HEK293 (cell line): ENCODE results near the gene MFAP3.

Experiments used
- EGR2 ChIP-seq: fragments of 450-650 bp; formaldehyde crosslinking; IDR thresholded peaks from 2 replicates; pipeline ENCODE4 v1.5.1; 2016; ENCODE audit warnings: low read depth, missing biosample characterization, missing genetic modification characterization
- KLF10 ChIP-seq: fragments of 450-650 bp; IDR thresholded peaks from 2 replicates; pipeline ENCODE4 v1.5.1; 2018; ENCODE audit warnings: missing biosample characterization, mild to moderate bottlenecking, missing genetic modification characterization
- PRDM1 ChIP-seq: fragments of 450-650 bp; formaldehyde crosslinking; IDR thresholded peaks from 2 replicates; pipeline ENCODE4; 2016; ENCODE audit warnings: missing biosample characterization, missing genetic modification characterization
- RBAK ChIP-seq: fragments of 450-650 bp; formaldehyde crosslinking; IDR thresholded peaks from 2 replicates; pipeline ENCODE4 v1.5.1; 2016; ENCODE audit warnings: missing biosample characterization, missing genetic modification characterization
- REPIN1 ChIP-seq: fragments of 450-650 bp; formaldehyde crosslinking; IDR thresholded peaks from 2 replicates; pipeline ENCODE4 v1.5.1; 2017; ENCODE audit warnings: missing biosample characterization, missing genetic modification characterization, low read depth
- SALL2 ChIP-seq: fragments of 450-650 bp; formaldehyde crosslinking; IDR thresholded peaks from 2 replicates; pipeline ENCODE4 v1.5.0; 2017; ENCODE audit warnings: missing biosample characterization, mild to moderate bottlenecking, missing genetic modification characterization, borderline replicate concordance
- SP2 ChIP-seq: fragments of 450-650 bp; formaldehyde crosslinking; IDR thresholded peaks from 2 replicates; pipeline ENCODE4 v1.5.1; 2016; ENCODE audit warnings: missing biosample characterization, missing genetic modification characterization
- YY2 ChIP-seq: fragments of 450-650 bp; formaldehyde crosslinking; IDR thresholded peaks from 2 replicates; pipeline ENCODE4 v1.5.1; 2016; ENCODE audit warnings: missing biosample characterization, missing genetic modification characterization
- ZBTB21 ChIP-seq: fragments of 450-650 bp; formaldehyde crosslinking; IDR thresholded peaks from 2 replicates; pipeline ENCODE4 v1.5.1; 2017; ENCODE audit warnings: missing biosample characterization, missing genetic modification characterization
- ZFP3 ChIP-seq: fragments of 450-650 bp; formaldehyde crosslinking; IDR thresholded peaks from 2 replicates; pipeline ENCODE4 v1.5.1; 2016; ENCODE audit warnings: low read depth, missing biosample characterization, missing genetic modification characterization
- ZIC2 ChIP-seq: fragments of 450-650 bp; formaldehyde crosslinking; IDR thresholded peaks from 2 replicates; pipeline ENCODE4 v1.5.1; 2016; ENCODE audit warnings: missing biosample characterization, missing genetic modification characterization
- ZNF121 ChIP-seq: fragments of 450-650 bp; formaldehyde crosslinking; IDR thresholded peaks from 2 replicates; pipeline ENCODE4 v1.5.1; 2016; ENCODE audit warnings: missing biosample characterization, missing genetic modification characterization
- ZNF37A ChIP-seq: fragments of 450-650 bp; IDR thresholded peaks from 2 replicates; pipeline ENCODE4 v1.5.1; 2018; ENCODE audit warnings: missing biosample characterization, missing genetic modification characterization
- ZNF423 ChIP-seq: fragments of 450-650 bp; formaldehyde crosslinking; IDR thresholded peaks from 2 replicates; pipeline ENCODE4 v1.5.1; 2016; ENCODE audit warnings: missing biosample characterization, missing genetic modification characterization
- ZNF555 ChIP-seq: fragments of 450-650 bp; formaldehyde crosslinking; conservative IDR thresholded peaks from 2 replicates; pipeline ENCODE4 v1.5.1; 2017; ENCODE audit warnings: missing biosample characterization, mild to moderate bottlenecking, missing genetic modification characterization, inconsistent platforms
- ZNF596 ChIP-seq: fragments of 450-650 bp; IDR thresholded peaks from 2 replicates; pipeline ENCODE4 v1.5.0; 2018; ENCODE audit warnings: missing biosample characterization, mild to moderate bottlenecking, missing genetic modification characterization, moderate library complexity
- ZNF623 ChIP-seq: fragments of 450-650 bp; formaldehyde crosslinking; IDR thresholded peaks from 2 replicates; pipeline ENCODE4 v1.5.1; 2016; ENCODE audit warnings: missing biosample characterization, missing genetic modification characterization
- ZNF76 ChIP-seq: fragments of 450-650 bp; formaldehyde crosslinking; IDR thresholded peaks from 2 replicates; pipeline ENCODE4; 2016; ENCODE audit warnings: low read depth, missing biosample characterization, missing genetic modification characterization, borderline replicate concordance
- ZNF792 ChIP-seq: fragments of 450-650 bp; formaldehyde crosslinking; IDR thresholded peaks from 2 replicates; pipeline ENCODE4 v1.5.1; 2016; ENCODE audit warnings: missing biosample characterization, missing genetic modification characterization
- TF ChIP-seq, protein P1 (sequence below): fragments of 450-650 bp; formaldehyde crosslinking; IDR thresholded peaks from 2 replicates; pipeline ENCODE4 v1.5.1; 2016; ENCODE audit warnings: missing biosample characterization, missing genetic modification characterization
- TF ChIP-seq, protein P2 (sequence below): fragments of 450-650 bp; formaldehyde crosslinking; IDR thresholded peaks from 2 replicates; pipeline ENCODE4 v1.5.1; 2017; ENCODE audit warnings: missing biosample characterization, mild to moderate bottlenecking, missing genetic modification characterization, moderate library complexity
- TF ChIP-seq, protein P3 (sequence below): sonication (generic); formaldehyde crosslinking; IDR thresholded peaks from 2 replicates; pipeline ENCODE4 v1.8.1; 2022; ENCODE audit warnings: mild to moderate bottlenecking, moderate library complexity, missing genetic modification reagents
- TF ChIP-seq, protein P4 (sequence below): fragments of 450-650 bp; formaldehyde crosslinking; IDR thresholded peaks from 2 replicates; pipeline ENCODE4 v1.5.1; 2016; ENCODE audit warnings: missing biosample characterization, missing genetic modification characterization
- TF ChIP-seq, protein P5 (sequence below): fragments of 450-650 bp; formaldehyde crosslinking; IDR thresholded peaks from 2 replicates; pipeline ENCODE4 v1.5.1; 2016; ENCODE audit warnings: missing biosample characterization, missing genetic modification characterization
- TF ChIP-seq, protein P6 (sequence below): fragments of 450-650 bp; formaldehyde crosslinking; conservative IDR thresholded peaks from 2 replicates; pipeline ENCODE4 v1.5.1; 2016; ENCODE audit warnings: low read depth, missing biosample characterization, missing genetic modification characterization
- TF ChIP-seq, protein P7 (sequence below): fragments of 450-650 bp; formaldehyde crosslinking; IDR thresholded peaks from 2 replicates; pipeline ENCODE4 v1.5.1; 2016; ENCODE audit warnings: missing biosample characterization, missing genetic modification characterization

The MFAP3 gene

DNA sequence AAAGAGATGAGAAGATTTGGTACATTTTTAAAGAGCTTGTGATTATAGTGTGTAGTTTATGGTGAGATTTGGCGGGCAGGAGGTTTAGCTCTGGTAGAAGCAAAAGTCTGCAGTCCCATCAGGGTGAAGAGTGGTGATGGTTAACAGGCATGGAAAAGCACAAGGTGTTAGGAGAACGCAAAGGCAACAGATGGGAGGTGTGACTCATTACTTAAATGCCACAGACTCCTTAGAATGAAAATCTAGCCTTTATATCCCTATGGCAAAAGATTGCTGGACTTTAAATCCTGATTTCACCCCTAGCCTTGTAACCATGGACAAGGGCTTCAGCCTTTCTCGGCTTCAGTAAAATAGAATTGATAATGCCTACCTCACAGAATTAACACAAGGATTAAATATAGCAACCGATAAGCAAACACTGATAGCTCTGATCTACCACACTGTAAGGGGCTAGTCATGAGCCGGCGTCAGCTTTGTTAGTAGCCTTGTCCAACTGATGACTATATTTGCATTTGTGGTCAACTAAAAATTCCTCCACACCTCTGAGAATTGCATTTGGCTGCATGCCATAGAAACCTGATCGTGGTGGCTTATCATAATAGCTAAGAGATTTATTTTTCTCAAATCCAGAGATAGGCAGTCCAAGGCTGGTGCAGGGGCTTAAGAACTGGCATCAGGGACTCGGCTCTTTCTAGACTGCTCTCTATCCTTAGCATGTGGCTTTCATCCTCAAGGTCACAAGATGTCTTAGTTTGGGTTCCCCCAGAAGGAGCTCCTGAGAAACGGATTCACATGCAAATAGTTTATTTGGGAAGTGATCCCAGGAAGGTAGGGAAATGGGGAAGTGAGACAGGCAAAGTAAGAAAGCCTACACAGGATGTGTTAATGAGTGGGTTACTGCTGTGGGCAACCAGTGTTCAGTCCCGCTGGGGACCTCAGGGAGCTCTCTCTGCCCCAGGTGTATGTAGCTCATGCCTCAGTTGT is 19.6 kb downstream of the MFAP3 start (continued):
- TF ChIP-seq SP2, result no peak
- TF ChIP-seq ZNF555, result no peak
- TF ChIP-seq ZNF76 (tag by site-specific recombination), result no peak
- TF ChIP-seq, protein P1, sequence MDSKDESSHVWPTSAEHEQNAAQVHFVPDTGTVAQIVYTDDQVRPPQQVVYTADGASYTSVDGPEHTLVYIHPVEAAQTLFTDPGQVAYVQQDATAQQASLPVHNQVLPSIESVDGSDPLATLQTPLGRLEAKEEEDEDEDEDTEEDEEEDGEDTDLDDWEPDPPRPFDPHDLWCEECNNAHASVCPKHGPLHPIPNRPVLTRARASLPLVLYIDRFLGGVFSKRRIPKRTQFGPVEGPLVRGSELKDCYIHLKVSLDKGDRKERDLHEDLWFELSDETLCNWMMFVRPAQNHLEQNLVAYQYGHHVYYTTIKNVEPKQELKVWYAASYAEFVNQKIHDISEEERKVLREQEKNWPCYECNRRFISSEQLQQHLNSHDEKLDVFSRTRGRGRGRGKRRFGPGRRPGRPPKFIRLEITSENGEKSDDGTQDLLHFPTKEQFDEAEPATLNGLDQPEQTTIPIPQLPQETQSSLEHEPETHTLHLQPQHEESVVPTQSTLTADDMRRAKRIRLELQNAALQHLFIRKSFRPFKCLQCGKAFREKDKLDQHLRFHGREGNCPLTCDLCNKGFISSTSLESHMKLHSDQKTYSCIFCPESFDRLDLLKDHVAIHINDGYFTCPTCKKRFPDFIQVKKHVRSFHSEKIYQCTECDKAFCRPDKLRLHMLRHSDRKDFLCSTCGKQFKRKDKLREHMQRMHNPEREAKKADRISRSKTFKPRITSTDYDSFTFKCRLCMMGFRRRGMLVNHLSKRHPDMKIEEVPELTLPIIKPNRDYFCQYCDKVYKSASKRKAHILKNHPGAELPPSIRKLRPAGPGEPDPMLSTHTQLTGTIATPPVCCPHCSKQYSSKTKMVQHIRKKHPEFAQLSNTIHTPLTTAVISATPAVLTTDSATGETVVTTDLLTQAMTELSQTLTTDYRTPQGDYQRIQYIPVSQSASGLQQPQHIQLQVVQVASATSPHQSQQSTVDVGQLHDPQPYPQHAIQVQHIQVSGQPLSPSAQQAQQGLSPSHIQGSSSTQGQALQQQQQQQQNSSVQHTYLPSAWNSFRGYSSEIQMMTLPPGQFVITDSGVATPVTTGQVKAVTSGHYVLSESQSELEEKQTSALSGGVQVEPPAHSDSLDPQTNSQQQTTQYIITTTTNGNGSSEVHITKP (tag by site-specific recombination), result 0 out of 2 replicates have a peak, but pooled peaks have one; percentile 16
- TF ChIP-seq, protein P2, sequence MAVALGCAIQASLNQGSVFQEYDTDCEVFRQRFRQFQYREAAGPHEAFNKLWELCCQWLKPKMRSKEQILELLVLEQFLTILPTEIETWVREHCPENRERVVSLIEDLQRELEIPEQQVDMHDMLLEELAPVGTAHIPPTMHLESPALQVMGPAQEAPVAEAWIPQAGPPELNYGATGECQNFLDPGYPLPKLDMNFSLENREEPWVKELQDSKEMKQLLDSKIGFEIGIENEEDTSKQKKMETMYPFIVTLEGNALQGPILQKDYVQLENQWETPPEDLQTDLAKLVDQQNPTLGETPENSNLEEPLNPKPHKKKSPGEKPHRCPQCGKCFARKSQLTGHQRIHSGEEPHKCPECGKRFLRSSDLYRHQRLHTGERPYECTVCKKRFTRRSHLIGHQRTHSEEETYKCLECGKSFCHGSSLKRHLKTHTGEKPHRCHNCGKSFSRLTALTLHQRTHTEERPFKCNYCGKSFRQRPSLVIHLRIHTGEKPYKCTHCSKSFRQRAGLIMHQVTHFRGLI (tag by site-specific recombination), result peak; percentile 25; the same call in 1 of the 2 replicates
- no peak for TF ChIP-seq REPIN1 (tag by site-specific recombination)
- no peak for TF ChIP-seq ZNF596 (tag by site-specific recombination)
- TF ChIP-seq, protein P3, sequence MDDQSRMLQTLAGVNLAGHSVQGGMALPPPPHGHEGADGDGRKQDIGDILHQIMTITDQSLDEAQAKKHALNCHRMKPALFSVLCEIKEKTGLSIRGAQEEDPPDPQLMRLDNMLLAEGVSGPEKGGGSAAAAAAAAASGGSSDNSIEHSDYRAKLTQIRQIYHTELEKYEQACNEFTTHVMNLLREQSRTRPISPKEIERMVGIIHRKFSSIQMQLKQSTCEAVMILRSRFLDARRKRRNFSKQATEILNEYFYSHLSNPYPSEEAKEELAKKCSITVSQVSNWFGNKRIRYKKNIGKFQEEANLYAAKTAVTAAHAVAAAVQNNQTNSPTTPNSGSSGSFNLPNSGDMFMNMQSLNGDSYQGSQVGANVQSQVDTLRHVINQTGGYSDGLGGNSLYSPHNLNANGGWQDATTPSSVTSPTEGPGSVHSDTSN (CRISPR knock-in tag), result no peak
- TF ChIP-seq ZBTB21 (tag by site-specific recombination), result no peak
- TF ChIP-seq, protein P4, sequence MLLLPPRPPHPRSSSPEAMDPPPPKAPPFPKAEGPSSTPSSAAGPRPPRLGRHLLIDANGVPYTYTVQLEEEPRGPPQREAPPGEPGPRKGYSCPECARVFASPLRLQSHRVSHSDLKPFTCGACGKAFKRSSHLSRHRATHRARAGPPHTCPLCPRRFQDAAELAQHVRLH, result no peak
- no peak for TF ChIP-seq ZNF37A (tag by site-specific recombination)
- no peak for TF ChIP-seq ZFP3 (tag by site-specific recombination)
- TF ChIP-seq KLF10, result 0 out of 2 replicates have a peak, but pooled peaks have one; percentile 36
- TF ChIP-seq ZNF623 (tag by site-specific recombination), result no peak
- no peak for TF ChIP-seq RBAK (tag by site-specific recombination)
- TF ChIP-seq YY2, result no peak
- TF ChIP-seq PRDM1 (tag by site-specific recombination), result 0 out of 2 replicates have a peak, but pooled peaks have one; percentile 29
- TF ChIP-seq, protein P5, sequence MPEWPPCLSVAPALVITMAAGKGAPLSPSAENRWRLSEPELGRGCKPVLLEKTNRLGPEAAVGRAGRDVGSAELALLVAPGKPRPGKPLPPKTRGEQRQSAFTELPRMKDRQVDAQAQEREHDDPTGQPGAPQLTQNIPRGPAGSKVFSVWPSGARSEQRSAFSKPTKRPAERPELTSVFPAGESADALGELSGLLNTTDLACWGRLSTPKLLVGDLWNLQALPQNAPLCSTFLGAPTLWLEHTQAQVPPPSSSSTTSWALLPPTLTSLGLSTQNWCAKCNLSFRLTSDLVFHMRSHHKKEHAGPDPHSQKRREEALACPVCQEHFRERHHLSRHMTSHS (tag by site-specific recombination), result no peak
- no peak for TF ChIP-seq EGR2 (tag by site-specific recombination)
- TF ChIP-seq, protein P6, sequence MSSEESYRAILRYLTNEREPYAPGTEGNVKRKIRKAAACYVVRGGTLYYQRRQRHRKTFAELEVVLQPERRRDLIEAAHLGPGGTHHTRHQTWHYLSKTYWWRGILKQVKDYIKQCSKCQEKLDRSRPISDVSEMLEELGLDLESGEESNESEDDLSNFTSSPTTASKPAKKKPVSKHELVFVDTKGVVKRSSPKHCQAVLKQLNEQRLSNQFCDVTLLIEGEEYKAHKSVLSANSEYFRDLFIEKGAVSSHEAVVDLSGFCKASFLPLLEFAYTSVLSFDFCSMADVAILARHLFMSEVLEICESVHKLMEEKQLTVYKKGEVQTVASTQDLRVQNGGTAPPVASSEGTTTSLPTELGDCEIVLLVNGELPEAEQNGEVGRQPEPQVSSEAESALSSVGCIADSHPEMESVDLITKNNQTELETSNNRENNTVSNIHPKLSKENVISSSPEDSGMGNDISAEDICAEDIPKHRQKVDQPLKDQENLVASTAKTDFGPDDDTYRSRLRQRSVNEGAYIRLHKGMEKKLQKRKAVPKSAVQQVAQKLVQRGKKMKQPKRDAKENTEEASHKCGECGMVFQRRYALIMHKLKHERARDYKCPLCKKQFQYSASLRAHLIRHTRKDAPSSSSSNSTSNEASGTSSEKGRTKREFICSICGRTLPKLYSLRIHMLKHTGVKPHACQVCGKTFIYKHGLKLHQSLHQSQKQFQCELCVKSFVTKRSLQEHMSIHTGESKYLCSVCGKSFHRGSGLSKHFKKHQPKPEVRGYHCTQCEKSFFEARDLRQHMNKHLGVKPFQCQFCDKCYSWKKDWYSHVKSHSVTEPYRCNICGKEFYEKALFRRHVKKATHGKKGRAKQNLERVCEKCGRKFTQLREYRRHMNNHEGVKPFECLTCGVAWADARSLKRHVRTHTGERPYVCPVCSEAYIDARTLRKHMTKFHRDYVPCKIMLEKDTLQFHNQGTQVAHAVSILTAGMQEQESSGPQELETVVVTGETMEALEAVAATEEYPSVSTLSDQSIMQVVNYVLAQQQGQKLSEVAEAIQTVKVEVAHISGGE (tag by site-specific recombination), result no peak
- TF ChIP-seq ZNF423 (tag by site-specific recombination), result no peak
- TF ChIP-seq, protein P7, sequence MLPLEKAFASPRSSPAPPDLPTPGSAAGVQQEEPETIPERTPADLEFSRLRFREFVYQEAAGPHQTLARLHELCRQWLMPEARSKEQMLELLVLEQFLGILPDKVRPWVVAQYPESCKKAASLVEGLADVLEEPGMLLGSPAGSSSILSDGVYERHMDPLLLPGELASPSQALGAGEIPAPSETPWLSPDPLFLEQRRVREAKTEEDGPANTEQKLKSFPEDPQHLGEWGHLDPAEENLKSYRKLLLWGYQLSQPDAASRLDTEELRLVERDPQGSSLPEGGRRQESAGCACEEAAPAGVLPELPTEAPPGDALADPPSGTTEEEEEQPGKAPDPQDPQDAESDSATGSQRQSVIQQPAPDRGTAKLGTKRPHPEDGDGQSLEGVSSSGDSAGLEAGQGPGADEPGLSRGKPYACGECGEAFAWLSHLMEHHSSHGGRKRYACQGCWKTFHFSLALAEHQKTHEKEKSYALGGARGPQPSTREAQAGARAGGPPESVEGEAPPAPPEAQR (tag by site-specific recombination), result no peak
- TF ChIP-seq ZNF792 (tag by site-specific recombination), result no peak
- no peak for TF ChIP-seq ZNF121 (tag by site-specific recombination)
- TF ChIP-seq SALL2, result no peak
- TF ChIP-seq ZIC2, result no peak
